NCI-H748 (cell line): ENCODE data around the gene AP4E1.
"Not testable (repeated sequence)": the region's sequence is repeated elsewhere in the genome, so short reads cannot be mapped to it uniquely, and the experiment has no call there.

ENCODE experiments used
- DNase-seq: peaks from one replicate; lab custom pipeline; 2025; ENCODE audit not compliant: unreplicated experiment; lab: John Stamatoyannopoulos, UW

The AP4E1 gene

GRCh38 chr15:50888054-50888453 lies 20.4 kb upstream of the AP4E1 start:
- DNase-seq = no peak

GRCh38 chr15:50889589-50889988 lies 18.9 kb upstream of the AP4E1 start:
- no peak for DNase-seq

- no peak for DNase-seq
Observed at GRCh38 chr15:50890751-50891150, 17.7 kb upstream of the AP4E1 start.

GRCh38 chr15:50891159-50891558 lies 17.3 kb upstream of the AP4E1 start:
- no peak for DNase-seq

- no peak for DNase-seq
Observed at GRCh38 chr15:50893976-50894375, 14.5 kb upstream of the AP4E1 start.

GRCh38 chr15:50901390-50901789 lies 7.1 kb upstream of the AP4E1 start:
- not testable (repeated sequence) for DNase-seq

- DNase-seq = no peak
Observed at GRCh38 chr15:50904211-50904610, 4.3 kb upstream of the AP4E1 start.

GRCh38 chr15:50905055-50905454 lies 3.4 kb upstream of the AP4E1 start:
- no peak for DNase-seq

- DNase-seq = peak; percentile 2
Observed at GRCh38 chr15:50906954-50907600, 1.4 kb upstream of the AP4E1 start.

GRCh38 chr15:50907601-50908208 lies 778 bp upstream of the AP4E1 start:
- DNase-seq = peak; percentile 63

GRCh38 chr15:50909010-50909317 lies 481 bp downstream of the AP4E1 start:
- no peak for DNase-seq

GRCh38 chr15:50910426-50910795 lies 1.9 kb downstream of the AP4E1 start:
- DNase-seq = not testable (repeated sequence)

GRCh38 chr15:50911001-50911400 lies 2.5 kb downstream of the AP4E1 start:
- no peak for DNase-seq

GRCh38 chr15:50911621-50912020 lies 3.1 kb downstream of the AP4E1 start:
- DNase-seq = no peak

- no peak for DNase-seq
Observed at GRCh38 chr15:50916400-50916799, 7.9 kb downstream of the AP4E1 start.

GRCh38 chr15:50919359-50919758 lies 10.9 kb downstream of the AP4E1 start:
- not testable (repeated sequence) for DNase-seq

GRCh38 chr15:50925281-50925680 lies 16.8 kb downstream of the AP4E1 start:
- DNase-seq = no peak

- no peak for DNase-seq
Observed at GRCh38 chr15:50929062-50929461, 20.6 kb downstream of the AP4E1 start.

GRCh38 chr15:50930792-50931191 lies 22.3 kb downstream of the AP4E1 start:
- DNase-seq = no peak

GRCh38 chr15:50933341-50933740 lies 24.9 kb downstream of the AP4E1 start:
- DNase-seq = no peak

- DNase-seq = no peak
Observed at GRCh38 chr15:50938525-50938924, 30.0 kb downstream of the AP4E1 start.

GRCh38 chr15:50939911-50940310 lies 31.4 kb downstream of the AP4E1 start:
- DNase-seq = no peak

GRCh38 chr15:50940506-50940905 lies 32.0 kb downstream of the AP4E1 start:
- DNase-seq = no peak
